Measurements from ENCODE around the gene DAP. TPM values are rescaled to one million over a fixed set of nuclear protein-coding genes. Genes with fewer than 3 reads are reported as not detected.

The DAP gene
- total and polyA plus RNA-seq, 10 of the 15 experiments (the other 5 are each of a cell fraction or from before 2014, with no cell fraction given) = 12.9 to 130 (median 49.9) TPM

GRCh38 chr5:10745133-10745532, 15.9 kb downstream of the DAP start:
- no peak overlapping the region for H3K4me2 ChIP-seq (ENCODE audit: control insufficient read depth, insufficient read depth)
- intact Hi-C loops (cut with micrococcal nuclease; ENCODE audit: unreplicated experiment) = no loop called here

More at GRCh38 chr5:10745133-10745532, 15.9 kb downstream of the DAP start:
- H3K9me3 ChIP-seq (replicated peaks; ENCODE audit: control insufficient read depth, insufficient read depth, low read length) = peaks cover 8% of the 10 kb centered on the region
- DNase-seq (ENCODE audit: low read depth, low spot score) (no peak), ATAC-seq (no peak), FAIRE-seq (no peak)
- TF ChIP-seq, protein P1, sequence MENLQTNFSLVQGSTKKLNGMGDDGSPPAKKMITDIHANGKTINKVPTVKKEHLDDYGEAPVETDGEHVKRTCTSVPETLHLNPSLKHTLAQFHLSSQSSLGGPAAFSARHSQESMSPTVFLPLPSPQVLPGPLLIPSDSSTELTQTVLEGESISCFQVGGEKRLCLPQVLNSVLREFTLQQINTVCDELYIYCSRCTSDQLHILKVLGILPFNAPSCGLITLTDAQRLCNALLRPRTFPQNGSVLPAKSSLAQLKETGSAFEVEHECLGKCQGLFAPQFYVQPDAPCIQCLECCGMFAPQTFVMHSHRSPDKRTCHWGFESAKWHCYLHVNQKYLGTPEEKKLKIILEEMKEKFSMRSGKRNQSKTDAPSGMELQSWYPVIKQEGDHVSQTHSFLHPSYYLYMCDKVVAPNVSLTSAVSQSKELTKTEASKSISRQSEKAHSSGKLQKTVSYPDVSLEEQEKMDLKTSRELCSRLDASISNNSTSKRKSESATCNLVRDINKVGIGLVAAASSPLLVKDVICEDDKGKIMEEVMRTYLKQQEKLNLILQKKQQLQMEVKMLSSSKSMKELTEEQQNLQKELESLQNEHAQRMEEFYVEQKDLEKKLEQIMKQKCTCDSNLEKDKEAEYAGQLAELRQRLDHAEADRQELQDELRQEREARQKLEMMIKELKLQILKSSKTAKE (IDR thresholded peaks at IDR 0.05; ENCODE audit: low read depth, poor library complexity, severe bottlenecking) = no peak
- TF ChIP-seq SIX5 (IDR thresholded peaks at IDR 0.05; ENCODE audit: low read depth, low read length, severe bottlenecking) (no peak), USF1 (IDR thresholded peaks at IDR 0.05; ENCODE audit: borderline replicate concordance, extremely low read length, insufficient read depth, low read depth, low read length) (no peak)
- POLR2A ChIA-PET = interaction anchor here (1.0 kb wide), 1 partner anchor 10 kb away, joined by 3 read pairs; no protein-coding TSS in a partner anchor
- H4K20me1 ChIP-seq (ENCODE audit: control insufficient read depth, insufficient read depth) = peaks cover 5% of the 10 kb centered on the region
- no TSS peak for BruUV-seq (replicated peaks)
- H3K36me3 ChIP-seq (ENCODE audit: control insufficient read depth in 2 of 2, insufficient read depth in 2 of 2, low read length in 1 of 2) = peaks cover 12 to 35% of the 10 kb centered on the region in 2 experiments
- no peaks in the 10 kb centered on the region for H3K27me3 ChIP-seq (replicated peaks in 1 of 2; ENCODE audit: control insufficient read depth in 2 of 2, insufficient read depth in 2 of 2, low read length in 1 of 2)
- no peak overlapping the region for H3K27ac ChIP-seq (ENCODE audit: control insufficient read depth, insufficient read depth)
- H3K4me1 ChIP-seq (ENCODE audit: control insufficient read depth, insufficient read depth, low read length) = peaks cover 6% of the 10 kb centered on the region
- no peak overlapping the region for H2AFZ ChIP-seq (ENCODE audit: control insufficient read depth, low read depth, low read length)
- SMC1A ChIA-PET (ENCODE audit: uncharacterized antibody, unreplicated experiment) = interaction anchor here (1.1 kb wide), 1 partner anchor 9 kb away, joined by 3 read pairs; no protein-coding TSS in a partner anchor
- RAD21 ChIA-PET (ENCODE audit: unreplicated experiment) = no interaction called here
- WGBS (ENCODE audit: insufficient coverage, insufficient replicate concordance, low lambda C conversion rate, missing lambda C conversion rate) = 99% methylated on average over 5 of the region's 5 CpGs
- CTCF ChIA-PET = interaction anchor here (1.6 kb wide), 1 partner anchor 13 kb away, joined by 4 read pairs; no protein-coding TSS in a partner anchor
- H3K9ac ChIP-seq (ENCODE audit: control insufficient read depth, insufficient read depth, low read length) = no peak overlapping the region
- no peak overlapping the region for H3K4me3 ChIP-seq
- peaks cover 6% of the 10 kb centered on the region for H3K79me2 ChIP-seq (ENCODE audit: control insufficient read depth, insufficient read depth, low read length)
- in situ Hi-C loops (cut with MboI) = no loop called here

Data from GM12878 (cell line).